Renal cortical epithelial cell (primary cell): ENCODE results near the gene POP7. TPM values are rescaled to one million over a fixed set of nuclear protein-coding genes. Genes with fewer than 3 reads are reported as not detected.

Experiments used
- DNase-seq: peaks from one replicate; pipeline ENCODE4 v3.0.0-alpha.2; 2011; ENCODE audit warnings: low read depth
- total RNA-seq: library from RNA; depleted of rRNA; stranded (reverse); fragments of >200 nt; gene quantifications from 2 replicates; pipeline ENCODE4 v1.2.3, GENCODE V29; 2014

POP7 gene
- total RNA-seq, 1 donor from 2014 or later: 21.1 TPM

GRCh38 chr7:100679129-100679926, 26.6 kb upstream of the POP7 start:
- DNase-seq: no peak

- DNase-seq: no peak
Observed at GRCh38 chr7:100679927-100680575, 25.9 kb upstream of the POP7 start.

GRCh38 chr7:100680576-100681271, 25.2 kb upstream of the POP7 start:
- no peak for DNase-seq

GRCh38 chr7:100681491-100682227, 24.3 kb upstream of the POP7 start:
- DNase-seq: no peak

- DNase-seq: no peak
Observed at GRCh38 chr7:100682228-100682741, 23.6 kb upstream of the POP7 start.

GRCh38 chr7:100682991-100683658, 22.8 kb upstream of the POP7 start:
- no peak for DNase-seq

GRCh38 chr7:100683659-100684533, 22.0 kb upstream of the POP7 start:
- no peak for DNase-seq

GRCh38 chr7:100684534-100685042, 21.3 kb upstream of the POP7 start:
- DNase-seq: no peak

- no peak for DNase-seq
Observed at GRCh38 chr7:100685049-100685605, 20.8 kb upstream of the POP7 start.

- no peak for DNase-seq
Observed at GRCh38 chr7:100685631-100686145, 20.2 kb upstream of the POP7 start.

GRCh38 chr7:100686201-100686821, 19.6 kb upstream of the POP7 start:
- no peak for DNase-seq

- DNase-seq: no peak
Observed at GRCh38 chr7:100686822-100687211, 19.1 kb upstream of the POP7 start.

GRCh38 chr7:100687261-100687660, 18.7 kb upstream of the POP7 start:
- DNase-seq: no peak

GRCh38 chr7:100687751-100688300, 18.1 kb upstream of the POP7 start:
- DNase-seq: no peak

GRCh38 chr7:100688326-100688860, 17.5 kb upstream of the POP7 start:
- no peak for DNase-seq

- no peak for DNase-seq
Observed at GRCh38 chr7:100689230-100690135, 16.4 kb upstream of the POP7 start.
